ENCODE data around the gene TEC. TPM values are rescaled to one million over a fixed set of nuclear protein-coding genes. Genes with fewer than 3 reads are reported as not detected.

TEC gene
- total and polyA plus RNA-seq, 2 of the 8 experiments (the other 6 are each of a cell fraction or from before 2014, with no cell fraction given) = 0.73 to 1.8 TPM

DNA sequence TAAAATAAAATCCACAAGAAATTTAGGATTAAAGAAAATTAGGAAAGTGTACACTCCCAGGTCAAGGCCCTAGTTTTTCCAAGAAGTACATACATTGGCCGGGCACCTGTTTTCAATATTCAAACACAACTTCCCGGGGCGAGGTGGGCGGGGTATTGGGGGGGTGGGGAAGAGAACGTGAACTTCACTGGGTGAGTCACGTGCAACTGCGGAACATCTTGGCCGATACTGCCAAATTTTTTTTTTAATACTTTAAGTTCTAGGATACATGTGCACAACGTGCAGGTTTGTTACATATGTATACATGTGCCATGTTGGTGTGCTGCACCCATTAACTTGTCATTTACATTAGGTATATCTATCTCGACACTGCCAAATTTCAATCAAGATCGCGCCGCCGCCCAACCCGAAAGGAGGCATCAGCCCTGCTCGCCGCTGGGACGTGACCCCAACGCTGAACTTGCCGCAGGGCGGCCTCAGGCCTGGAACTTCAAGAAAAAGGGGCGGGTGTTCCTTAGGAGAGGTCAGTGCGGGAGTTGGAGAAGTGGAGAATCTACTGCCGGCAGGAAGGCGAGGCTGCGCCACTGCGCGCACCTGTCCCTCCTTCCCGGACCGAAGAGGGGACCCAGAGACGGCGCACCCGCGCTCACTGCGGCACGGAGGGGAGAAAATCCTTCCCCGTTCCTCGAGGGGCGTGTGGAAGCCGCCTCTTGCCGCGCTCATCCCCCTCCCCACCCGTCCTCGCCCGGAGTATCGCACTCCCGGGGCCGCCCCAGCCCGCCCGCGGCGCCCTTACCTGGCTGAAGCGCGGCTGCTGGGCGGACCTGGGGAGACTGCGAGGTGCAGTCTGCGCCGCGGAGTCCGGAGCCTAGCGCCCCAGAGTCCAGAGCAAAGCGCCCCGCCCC is at the start of gene TEC (continued):
- TF ChIP-seq, protein P1, sequence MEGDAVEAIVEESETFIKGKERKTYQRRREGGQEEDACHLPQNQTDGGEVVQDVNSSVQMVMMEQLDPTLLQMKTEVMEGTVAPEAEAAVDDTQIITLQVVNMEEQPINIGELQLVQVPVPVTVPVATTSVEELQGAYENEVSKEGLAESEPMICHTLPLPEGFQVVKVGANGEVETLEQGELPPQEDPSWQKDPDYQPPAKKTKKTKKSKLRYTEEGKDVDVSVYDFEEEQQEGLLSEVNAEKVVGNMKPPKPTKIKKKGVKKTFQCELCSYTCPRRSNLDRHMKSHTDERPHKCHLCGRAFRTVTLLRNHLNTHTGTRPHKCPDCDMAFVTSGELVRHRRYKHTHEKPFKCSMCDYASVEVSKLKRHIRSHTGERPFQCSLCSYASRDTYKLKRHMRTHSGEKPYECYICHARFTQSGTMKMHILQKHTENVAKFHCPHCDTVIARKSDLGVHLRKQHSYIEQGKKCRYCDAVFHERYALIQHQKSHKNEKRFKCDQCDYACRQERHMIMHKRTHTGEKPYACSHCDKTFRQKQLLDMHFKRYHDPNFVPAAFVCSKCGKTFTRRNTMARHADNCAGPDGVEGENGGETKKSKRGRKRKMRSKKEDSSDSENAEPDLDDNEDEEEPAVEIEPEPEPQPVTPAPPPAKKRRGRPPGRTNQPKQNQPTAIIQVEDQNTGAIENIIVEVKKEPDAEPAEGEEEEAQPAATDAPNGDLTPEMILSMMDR (IDR thresholded peaks at IDR 0.05; ENCODE audit: control extremely low read depth in 1 of 3, insufficient read depth in 1 of 3, low read depth in 1 of 3, low read length in 3 of 3) = 0 out of 4 replicates have a peak, but pooled peaks of 1 of the 3 experiments have one; percentile 1
- TF ChIP-seq, protein P2, sequence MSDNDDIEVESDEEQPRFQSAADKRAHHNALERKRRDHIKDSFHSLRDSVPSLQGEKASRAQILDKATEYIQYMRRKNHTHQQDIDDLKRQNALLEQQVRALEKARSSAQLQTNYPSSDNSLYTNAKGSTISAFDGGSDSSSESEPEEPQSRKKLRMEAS (IDR thresholded peaks at IDR 0.05) = no peak
- TF ChIP-seq BCL11A (IDR thresholded peaks at IDR 0.05; ENCODE audit: low read depth in 2 of 2, low read length in 2 of 2) (no peak), PHF8 (conservative IDR thresholded peaks at IDR 0.05; ENCODE audit: low read depth, low read length) (peak; percentile 85), POLR2A (IDR thresholded peaks at IDR 0.05; ENCODE audit: control extremely low read depth in 1 of 2, low read depth in 2 of 2, low read length in 2 of 2) (peak; percentile 65 to 75), YY1 (IDR thresholded peaks at IDR 0.05; ENCODE audit: low read depth, low read length) (no peak), CREB1 (IDR thresholded peaks at IDR 0.05) (no peak)
- TF ChIP-seq, protein P3, sequence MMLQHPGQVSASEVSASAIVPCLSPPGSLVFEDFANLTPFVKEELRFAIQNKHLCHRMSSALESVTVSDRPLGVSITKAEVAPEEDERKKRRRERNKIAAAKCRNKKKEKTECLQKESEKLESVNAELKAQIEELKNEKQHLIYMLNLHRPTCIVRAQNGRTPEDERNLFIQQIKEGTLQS (IDR thresholded peaks at IDR 0.05; ENCODE audit: insufficient read depth, low read depth, low read length) = no peak

Measured in H1 (cell line).